KBM-7 (cell line): ENCODE data around the gene INO80.
"Not testable (repeated sequence)": the region's sequence is repeated elsewhere in the genome, so short reads cannot be mapped to it uniquely, and the experiment has no call there.

Source experiments
- DNase-seq: peaks from one replicate; pipeline ENCODE4 v3.0.0-alpha.2; 2015
- in situ Hi-C: fragments of 300-500 bp; cut with MboI; formaldehyde crosslinking; loops from 2 replicates; pipeline ENCODE4 v1.14.3; 2020; ENCODE audit warnings: low sequenced_read_pairs, low pct_unique_long_range_greater_than_20kb, mixed read lengths

The INO80 gene

DNA sequence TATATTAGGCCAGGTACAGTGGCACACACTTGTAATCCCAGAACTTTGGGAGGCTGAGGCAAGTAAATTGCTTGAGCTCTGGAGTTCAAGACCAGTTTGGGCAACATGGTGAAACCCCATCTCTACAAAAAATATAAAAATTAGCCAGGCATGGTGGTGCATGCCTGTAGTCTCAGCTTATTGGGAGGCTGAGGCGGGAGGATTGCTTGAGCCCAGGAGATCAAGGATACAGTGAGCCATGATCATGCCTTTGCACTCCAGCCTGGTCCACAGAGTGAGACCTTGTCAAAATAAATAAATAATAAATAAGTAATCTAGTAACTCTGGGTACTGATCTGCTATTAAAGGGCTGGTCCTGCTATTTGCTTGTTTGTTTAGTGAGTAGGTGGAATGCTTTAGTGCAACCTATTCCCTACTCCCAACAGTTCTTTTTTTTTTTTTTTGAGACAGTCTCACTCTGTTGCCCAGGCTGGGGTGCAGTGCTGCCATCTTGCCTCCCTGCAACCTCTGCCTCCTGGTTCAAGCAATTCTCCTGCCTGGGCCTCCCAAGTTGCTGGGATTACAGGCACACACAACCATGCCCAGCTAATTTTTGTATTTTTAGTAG, 9.1 kb upstream of the INO80 start:
- DNase-seq, result no peak
- in situ Hi-C loops, result no loop called here

- in situ Hi-C loops, result no loop called here
- no peak for DNase-seq
Measured at GRCh38 chr15:41124058-41124457, 8.0 kb upstream of the INO80 start.

- in situ Hi-C loops, result no loop called here
Measured at GRCh38 chr15:41122849-41123248, 6.8 kb upstream of the INO80 start.

DNA sequence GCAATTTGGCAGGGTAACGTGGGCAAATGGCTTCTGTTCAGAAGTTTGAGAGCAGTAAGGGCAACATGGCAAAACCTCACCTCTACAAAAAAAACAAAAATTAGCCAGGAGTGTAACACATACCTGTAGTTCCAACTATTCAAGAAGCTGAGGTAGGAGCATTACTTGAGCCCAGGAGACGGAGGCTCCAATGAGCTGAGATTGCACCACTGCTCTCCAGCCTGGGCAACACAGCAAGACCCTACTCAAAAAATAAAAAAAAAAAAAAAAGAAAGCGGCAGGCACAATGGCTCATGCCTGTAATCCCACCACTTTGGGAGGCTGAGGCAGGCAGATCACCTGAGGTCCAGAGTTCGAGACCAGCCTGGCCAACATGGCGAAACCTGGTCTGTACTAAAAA, 5.9 kb upstream of the INO80 start:
- DNase-seq, result no peak
- in situ Hi-C loops, result no loop called here

More at GRCh38 chr15:41122849-41123248, 6.8 kb upstream of the INO80 start:
- DNase-seq, result no peak

- in situ Hi-C loops, result no loop called here
- no peak for DNase-seq
Measured at GRCh38 chr15:41116962-41117252, 827 bp upstream of the INO80 start.

DNA sequence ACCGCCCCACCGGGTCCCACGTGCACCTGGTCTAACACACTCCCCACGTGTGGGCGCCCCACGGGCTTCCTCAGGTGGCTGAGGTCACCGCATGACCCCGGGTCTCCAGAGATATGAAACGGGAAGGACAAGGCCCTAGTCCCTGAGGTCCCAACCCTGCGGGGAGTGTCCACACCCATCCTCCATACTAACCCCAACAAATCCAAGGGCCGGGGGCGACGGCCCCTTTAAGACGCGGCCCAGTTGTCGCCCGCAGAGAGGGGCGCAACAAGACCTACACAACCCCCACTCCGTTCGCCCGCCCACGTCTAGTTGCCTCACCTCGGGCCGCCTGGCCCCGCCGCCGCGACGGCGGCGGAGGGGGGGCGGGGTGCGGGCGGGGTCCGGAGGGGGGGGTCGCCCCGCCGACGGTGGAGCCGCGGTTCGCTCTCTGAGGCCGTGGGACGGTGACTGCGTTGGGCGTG, 396 bp downstream of the INO80 start:
- in situ Hi-C loops, result no loop called here
- DNase-seq, result no peak

GRCh38 chr15:41115161-41115651, 874 bp downstream of the INO80 start:
- in situ Hi-C loops, result no loop called here
- peak; percentile 73 for DNase-seq

DNA sequence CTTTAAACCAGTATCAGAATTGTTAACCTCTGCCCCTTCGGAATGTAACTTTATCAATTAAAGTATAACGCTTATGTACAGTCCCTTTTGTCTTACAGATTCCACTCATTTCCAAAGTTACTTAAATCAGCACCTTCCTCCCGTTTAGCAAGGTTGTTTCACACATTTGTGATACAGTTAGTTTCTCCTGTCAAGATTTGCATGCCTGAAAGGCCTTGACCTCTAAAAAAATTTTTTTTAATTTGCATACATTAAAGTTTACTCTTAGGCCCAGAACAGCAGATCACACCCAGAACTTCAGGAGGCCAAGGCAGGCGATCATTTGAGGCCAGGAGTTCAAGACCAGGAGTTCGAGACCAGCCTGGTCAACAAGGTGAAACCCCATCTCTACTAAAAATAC, 9.1 kb downstream of the INO80 start:
- in situ Hi-C loops, result no loop called here
- no peak for DNase-seq

DNA sequence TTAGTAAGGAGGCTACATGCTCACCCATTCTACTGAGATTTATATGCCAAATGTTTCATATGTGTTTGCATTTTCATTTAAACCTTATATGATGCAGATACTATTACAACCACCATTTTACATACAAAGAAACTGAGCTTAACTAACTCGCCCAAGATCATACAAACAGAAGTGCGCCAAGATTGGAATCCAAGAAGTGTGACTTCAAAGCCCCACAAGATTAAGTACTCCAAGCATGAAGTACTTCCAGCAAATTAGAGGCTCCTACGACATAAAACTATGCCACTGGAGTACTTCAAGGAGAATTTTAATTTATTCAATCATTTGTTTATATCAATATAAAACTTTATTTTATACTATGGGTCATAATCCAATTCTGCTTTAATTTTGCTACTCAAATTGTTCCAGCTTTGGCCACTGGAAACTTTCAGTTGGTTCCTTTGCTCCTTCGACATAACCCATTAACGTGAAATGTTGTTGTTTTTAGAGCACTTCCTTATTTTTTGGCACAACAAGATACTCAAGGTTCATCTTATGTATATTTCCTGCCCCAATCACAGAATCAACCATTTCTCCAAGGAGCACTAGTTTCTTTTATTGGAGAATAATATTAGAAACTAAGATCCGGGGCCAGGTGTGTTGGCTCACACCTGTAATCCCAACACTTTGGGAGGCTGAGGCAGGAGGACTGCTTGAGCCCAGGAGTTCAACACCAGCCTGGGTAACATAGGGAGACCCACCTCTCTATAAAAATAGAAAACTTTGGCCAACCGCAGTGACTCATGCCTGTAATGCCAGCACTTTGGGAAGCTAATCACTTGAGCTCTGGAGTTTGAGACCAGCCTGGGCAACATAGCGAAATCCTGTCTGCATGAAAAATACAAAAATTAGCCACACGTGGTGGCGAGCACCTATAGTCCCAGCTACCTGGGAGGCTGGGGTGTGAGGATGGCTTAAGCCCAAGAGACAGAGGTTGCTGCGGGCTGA, 10.4 kb downstream of the INO80 start:
- in situ Hi-C loops, result no loop called here
- DNase-seq, result peak; percentile 29

GRCh38 chr15:41104234-41104633, 11.8 kb downstream of the INO80 start:
- in situ Hi-C loops, result no loop called here
- DNase-seq, result no peak

DNA sequence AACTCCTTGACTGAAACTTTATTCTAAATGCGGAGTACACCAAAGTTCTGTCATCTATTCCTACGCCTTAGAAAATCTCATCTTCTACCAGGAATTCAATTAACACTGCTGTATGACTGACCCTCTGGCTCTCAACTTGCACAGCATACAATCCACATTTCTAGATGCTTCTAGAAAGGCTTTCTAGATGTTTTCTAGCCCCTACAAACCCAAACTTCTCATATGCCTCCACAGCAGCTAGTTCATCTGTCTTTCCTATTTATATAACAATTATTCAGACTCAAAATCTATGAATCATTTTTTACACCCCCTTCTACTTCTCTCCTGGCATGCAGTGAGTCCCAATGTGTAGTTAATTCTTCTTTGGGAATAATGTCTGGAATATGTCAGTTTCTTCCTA, 13.2 kb downstream of the INO80 start:
- in situ Hi-C loops, result no loop called here
- no peak for DNase-seq

DNA sequence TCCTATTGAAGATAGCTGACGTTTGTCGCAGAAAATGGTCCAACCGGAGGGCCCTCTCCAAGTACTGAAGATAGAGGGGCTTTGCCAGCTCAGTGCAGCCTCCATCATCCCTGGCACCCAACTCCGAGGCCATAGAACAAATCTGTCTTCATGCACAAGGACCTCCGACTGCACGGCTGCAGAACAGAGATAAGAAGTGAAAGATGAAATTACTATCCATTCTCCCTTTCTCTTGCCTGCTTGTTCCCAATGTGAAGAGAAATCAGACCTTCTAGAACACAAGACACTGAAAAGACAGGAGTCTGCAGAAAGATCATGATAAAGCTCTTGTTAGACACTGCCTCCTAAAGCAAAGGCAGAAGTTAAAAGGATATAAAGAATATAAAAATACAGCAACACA, 19.9 kb downstream of the INO80 start:
- in situ Hi-C loops, result no loop called here
- DNase-seq, result no peak

DNA sequence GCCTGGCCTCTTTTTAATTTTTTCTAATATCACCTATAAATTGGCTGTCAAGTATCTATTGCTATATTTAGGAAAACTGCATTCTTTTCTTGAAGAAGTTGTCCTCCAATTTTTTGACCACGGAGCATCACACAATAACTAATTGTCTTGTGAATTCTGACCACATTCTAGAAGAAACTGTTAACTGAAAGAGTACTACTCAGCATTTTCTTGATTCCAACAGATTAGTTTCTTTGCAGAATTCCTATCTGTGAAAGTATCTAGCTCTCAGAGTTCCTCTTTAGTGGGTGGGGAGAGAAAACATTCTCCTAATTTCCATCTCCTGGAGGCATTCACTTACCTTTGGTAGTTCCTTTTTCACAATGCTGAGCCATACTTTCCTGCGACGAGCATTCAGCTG, 31.1 kb downstream of the INO80 start:
- DNase-seq, result no peak
- in situ Hi-C loops, result no loop called here

DNA sequence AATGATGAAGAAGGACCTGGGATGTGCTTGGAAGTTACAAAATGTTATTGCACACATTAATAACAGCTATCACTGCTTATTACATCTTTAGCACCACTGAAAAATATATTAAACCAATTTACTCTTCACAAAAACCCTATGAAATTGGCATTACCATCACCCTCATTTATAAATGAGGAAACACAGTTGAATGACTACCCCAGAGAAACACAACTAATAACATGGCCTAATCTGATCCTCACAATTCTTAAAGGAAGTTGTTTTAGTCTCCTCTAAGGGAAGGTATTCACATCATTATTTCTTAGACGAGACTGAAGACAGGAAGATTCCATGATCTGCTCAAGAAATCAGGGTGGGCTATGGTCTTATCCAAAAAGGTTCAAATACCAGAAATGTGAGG, 35.9 kb downstream of the INO80 start:
- in situ Hi-C loops, result no loop called here
- no peak for DNase-seq

DNA sequence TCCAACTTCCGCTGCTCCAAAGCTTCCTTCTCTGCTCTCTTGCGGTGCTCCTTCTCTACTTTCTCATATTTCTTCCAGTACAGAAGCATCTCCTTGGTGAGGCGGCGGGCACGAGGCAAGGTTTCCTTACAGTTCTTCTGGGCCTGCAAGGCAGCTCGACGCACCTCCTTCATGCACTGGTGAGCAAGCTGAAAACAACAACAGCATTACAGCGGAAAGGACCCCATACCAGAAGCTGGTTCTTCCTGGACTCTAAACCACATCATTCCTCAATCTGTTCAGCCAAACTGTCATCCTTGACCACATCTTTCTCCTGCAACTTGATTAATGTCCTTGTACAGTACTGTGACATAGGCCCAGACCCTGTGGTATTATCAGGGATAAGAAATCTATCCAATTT, 36.4 kb downstream of the INO80 start:
- DNase-seq, result peak; percentile 91
- in situ Hi-C loops, result no loop called here

- in situ Hi-C loops, DNase-seq: not testable (repeated sequence)
Measured at GRCh38 chr15:41078879-41079278, 37.2 kb downstream of the INO80 start.

DNA sequence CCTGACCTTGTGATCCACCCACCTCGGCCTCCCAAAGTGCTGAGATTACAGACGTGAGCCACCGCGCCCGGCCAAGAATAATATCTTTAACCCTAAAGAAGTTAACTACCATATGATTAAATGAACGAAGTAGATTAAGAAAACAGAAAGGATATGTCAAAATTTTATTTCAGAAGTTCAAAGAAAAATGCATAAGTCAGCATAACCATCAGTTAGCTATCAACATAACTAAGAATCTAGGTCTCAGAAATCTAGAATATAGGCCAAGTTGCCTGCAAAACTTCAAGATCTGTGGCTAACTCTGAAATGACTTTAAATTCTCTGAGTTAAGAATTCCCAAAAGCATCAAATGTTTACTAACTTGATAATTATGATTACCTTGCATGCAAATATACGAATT, 38.0 kb downstream of the INO80 start:
- in situ Hi-C loops, result no loop called here
- DNase-seq, result no peak

- in situ Hi-C loops, result no loop called here
- DNase-seq, result no peak
Measured at GRCh38 chr15:41073028-41073427, 43.1 kb downstream of the INO80 start.

DNA sequence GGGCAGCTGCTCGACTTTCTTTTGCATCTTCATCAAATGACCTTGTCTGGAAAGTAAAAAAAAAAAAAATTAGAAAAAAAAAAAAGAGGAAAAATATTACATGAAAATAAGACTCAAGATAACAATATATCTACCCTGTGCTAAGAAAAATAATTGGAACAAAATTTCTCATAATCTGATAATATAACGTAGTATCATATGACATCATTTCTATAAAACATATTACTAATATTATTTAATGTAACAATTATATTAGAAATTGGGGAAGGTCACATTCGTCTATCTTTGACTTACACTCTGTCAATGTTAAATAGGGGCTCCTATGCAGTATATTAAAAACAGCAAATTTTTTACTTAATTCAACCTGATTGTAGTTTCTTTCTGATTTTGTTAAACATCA, 44.1 kb downstream of the INO80 start:
- in situ Hi-C loops, result no loop called here
- DNase-seq, result no peak

- no peak for DNase-seq
- in situ Hi-C loops, result no loop called here
Measured at GRCh38 chr15:41066516-41066915, 49.6 kb downstream of the INO80 start.

- in situ Hi-C loops, result no loop called here
- DNase-seq, result no peak
Measured at GRCh38 chr15:41061667-41062066, 54.4 kb downstream of the INO80 start.
